ENCODE results near the gene SULF2. TPM values are rescaled to one million over a fixed set of nuclear protein-coding genes. Genes with fewer than 3 reads are reported as not detected.

SULF2 gene
- total and polyA plus RNA-seq, 2 donors (not counting 1 experiment from before 2014, with no cell fraction given): 1.2 to 1.7 TPM

DNA sequence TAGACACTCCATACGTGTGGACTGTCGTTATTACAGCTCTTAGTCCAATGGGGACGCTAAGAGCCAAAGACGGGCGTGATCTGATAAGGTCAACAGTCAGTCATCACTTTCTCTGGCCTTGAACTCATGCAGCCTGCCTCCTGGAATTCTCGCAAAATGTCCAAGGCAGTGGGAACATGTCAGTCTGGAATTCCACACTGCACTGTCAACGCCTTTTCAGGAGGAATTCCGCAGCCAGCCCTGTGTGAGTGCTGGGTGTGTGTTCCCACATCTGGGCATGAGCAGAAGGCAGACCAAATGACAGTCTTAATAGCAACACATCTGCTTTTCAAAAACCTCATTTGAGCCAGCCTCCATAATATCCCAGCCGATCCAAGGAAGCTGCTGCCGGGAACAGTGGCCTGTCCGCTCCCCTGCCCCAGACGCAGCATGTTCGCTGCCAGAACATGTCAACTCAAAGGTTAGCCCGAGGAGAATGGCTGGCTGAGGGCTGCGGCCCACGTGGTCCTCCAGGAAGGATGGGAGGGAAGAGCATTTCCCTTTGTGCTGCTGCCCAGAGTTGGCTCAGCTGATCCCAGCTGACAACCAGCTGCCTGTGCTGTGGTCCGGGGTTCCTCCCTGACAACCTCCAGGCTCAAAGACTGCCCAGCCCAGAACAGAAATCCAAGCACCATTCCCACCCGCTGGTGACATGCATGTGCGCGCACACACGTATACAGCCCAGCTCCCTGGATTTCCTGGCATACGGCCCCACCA, 103.1 kb downstream of the SULF2 start:
- Mint-ChIP-seq H3K27me3 (peaks cover 5% of the 10 kb centered on the region), H3K27ac (no peak overlapping the region), H3K4me3 (no peak overlapping the region), H3K9me3 (ENCODE audit: insufficient read depth) (no peaks in the 10 kb centered on the region), H3K4me1 (peaks cover 1% of the 10 kb centered on the region)
- Histone ChIP-seq H3K27ac (ENCODE audit: low read length in 2 of 2) (no peak overlapping the region), H4K20me1 (ENCODE audit: control insufficient read depth, insufficient read depth, low read length, poor library complexity, severe bottlenecking) (no peaks in the 10 kb centered on the region), H3K79me2 (ENCODE audit: control insufficient read depth, insufficient read depth, low read length) (no peaks in the 10 kb centered on the region), H3K9me3 (ENCODE audit: control extremely low read depth in 1 of 3, control insufficient read depth in 2 of 3, insufficient read depth in 1 of 3, low read length in 2 of 3) (peaks cover 0 to 8% (median 0%) of the 10 kb centered on the region in 3 donors), H3K9ac (ENCODE audit: low read length) (no peak overlapping the region), H3K4me1 (ENCODE audit: control insufficient read depth in 2 of 2, insufficient read depth in 2 of 2, low read length in 2 of 2) (no peaks in the 10 kb centered on the region), H3K27me3 (replicated peaks in 1 of 4; ENCODE audit: control extremely low read depth in 1 of 4, control insufficient read depth in 3 of 4, insufficient read depth in 4 of 4, low read length in 3 of 4) (no peaks in the 10 kb centered on the region), H2AFZ (ENCODE audit: insufficient read depth, low read depth, low read length, poor library complexity, severe bottlenecking) (no peak overlapping the region), H3K4me2 (replicated peaks; ENCODE audit: low read depth, low read length, poor library complexity, severe bottlenecking) (no peak overlapping the region), H3K4me3 (ENCODE audit: control extremely low read depth in 1 of 5, extremely low read depth in 1 of 5, insufficient read depth in 1 of 5, low read depth in 2 of 5, low read length in 4 of 5) (no peak overlapping the region), H3K36me3 (replicated peaks in 1 of 2; ENCODE audit: control extremely low read depth in 1 of 2, control insufficient read depth in 1 of 2, extremely low read depth in 1 of 2, insufficient read depth in 2 of 2, low read length in 1 of 2) (no peaks in the 10 kb centered on the region)
- ATAC-seq (ENCODE audit: low read depth) (no peak), DNase-seq (no peak)
- TF ChIP-seq, protein P1, sequence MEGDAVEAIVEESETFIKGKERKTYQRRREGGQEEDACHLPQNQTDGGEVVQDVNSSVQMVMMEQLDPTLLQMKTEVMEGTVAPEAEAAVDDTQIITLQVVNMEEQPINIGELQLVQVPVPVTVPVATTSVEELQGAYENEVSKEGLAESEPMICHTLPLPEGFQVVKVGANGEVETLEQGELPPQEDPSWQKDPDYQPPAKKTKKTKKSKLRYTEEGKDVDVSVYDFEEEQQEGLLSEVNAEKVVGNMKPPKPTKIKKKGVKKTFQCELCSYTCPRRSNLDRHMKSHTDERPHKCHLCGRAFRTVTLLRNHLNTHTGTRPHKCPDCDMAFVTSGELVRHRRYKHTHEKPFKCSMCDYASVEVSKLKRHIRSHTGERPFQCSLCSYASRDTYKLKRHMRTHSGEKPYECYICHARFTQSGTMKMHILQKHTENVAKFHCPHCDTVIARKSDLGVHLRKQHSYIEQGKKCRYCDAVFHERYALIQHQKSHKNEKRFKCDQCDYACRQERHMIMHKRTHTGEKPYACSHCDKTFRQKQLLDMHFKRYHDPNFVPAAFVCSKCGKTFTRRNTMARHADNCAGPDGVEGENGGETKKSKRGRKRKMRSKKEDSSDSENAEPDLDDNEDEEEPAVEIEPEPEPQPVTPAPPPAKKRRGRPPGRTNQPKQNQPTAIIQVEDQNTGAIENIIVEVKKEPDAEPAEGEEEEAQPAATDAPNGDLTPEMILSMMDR (IDR thresholded peaks at IDR 0.05): no peak
- TF ChIP-seq EZH2 (IDR thresholded peaks at IDR 0.05; ENCODE audit: borderline replicate concordance, insufficient read depth, low read depth, low read length, poor library complexity, severe bottlenecking): no peak
- ChIA-PET CTCF (interaction anchor here (12.8 kb wide), 1 partner anchor 940 kb away, joined by 299 read pairs; no protein-coding TSS in a partner anchor), POLR2A (no interaction called here)
- WGBS (ENCODE audit: insufficient coverage): 90% methylated on average over 20 of the region's 22 CpGs
- intact Hi-C loops (cut with micrococcal nuclease): no loop called here

DNA sequence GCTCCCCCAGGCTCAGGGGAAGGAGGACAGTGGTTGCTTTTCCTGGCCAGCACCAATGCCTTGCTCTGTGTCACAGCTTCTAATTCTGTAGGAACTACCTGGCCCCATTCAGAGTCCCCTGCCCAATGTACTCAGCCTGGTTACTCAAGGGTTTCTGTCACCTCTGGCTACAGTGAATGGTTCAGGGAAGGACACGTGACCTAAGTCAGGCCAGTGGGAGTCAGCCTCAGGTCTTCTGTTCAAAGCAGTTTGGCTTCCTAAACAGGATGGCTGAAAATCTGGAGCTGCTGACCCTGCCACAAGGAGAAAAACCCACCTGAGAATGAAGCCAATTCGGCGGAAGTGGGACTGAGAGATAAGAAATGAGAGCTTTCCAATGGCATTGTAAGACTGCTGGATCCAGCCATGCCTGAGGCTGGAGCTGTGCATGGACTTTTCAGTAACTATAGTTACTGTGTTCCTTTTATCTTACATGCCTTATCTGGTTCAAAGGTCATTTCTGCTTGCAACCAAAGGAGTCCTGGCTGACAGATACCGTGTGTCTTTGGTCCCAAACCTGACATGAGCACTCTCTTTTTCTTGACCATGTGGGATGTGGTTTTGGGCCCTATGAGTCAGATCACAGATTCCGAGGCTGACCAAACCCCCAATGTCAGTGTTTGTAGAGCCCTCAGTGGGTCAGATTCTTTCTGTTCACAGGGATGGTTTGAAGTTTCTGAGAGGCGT, 104.3 kb downstream of the SULF2 start:
- peaks cover 1% of the 10 kb centered on the region for H3K4me1 Mint-ChIP-seq
- Histone ChIP-seq H3K27ac (ENCODE audit: low read length in 2 of 2) (no peak overlapping the region), H3K9me3 (ENCODE audit: control extremely low read depth in 1 of 3, control insufficient read depth in 2 of 3, insufficient read depth in 1 of 3, low read length in 2 of 3) (peaks cover 0 to 3% (median 0%) of the 10 kb centered on the region in 3 donors), H3K4me1 (ENCODE audit: control insufficient read depth in 2 of 2, insufficient read depth in 2 of 2, low read length in 2 of 2) (no peaks in the 10 kb centered on the region), H3K9ac (ENCODE audit: low read length) (no peak overlapping the region), H3K79me2 (ENCODE audit: control insufficient read depth, insufficient read depth, low read length) (no peaks in the 10 kb centered on the region), H2AFZ (ENCODE audit: insufficient read depth, low read depth, low read length, poor library complexity, severe bottlenecking) (no peak overlapping the region), H3K4me2 (replicated peaks; ENCODE audit: low read depth, low read length, poor library complexity, severe bottlenecking) (no peak overlapping the region), H3K4me3 (ENCODE audit: control extremely low read depth in 1 of 5, extremely low read depth in 1 of 5, insufficient read depth in 1 of 5, low read depth in 2 of 5, low read length in 4 of 5) (no peak overlapping the region), H3K36me3 (replicated peaks in 1 of 2; ENCODE audit: control extremely low read depth in 1 of 2, control insufficient read depth in 1 of 2, extremely low read depth in 1 of 2, insufficient read depth in 2 of 2, low read length in 1 of 2) (no peaks in the 10 kb centered on the region), H3K27me3 (replicated peaks in 1 of 4; ENCODE audit: control extremely low read depth in 1 of 4, control insufficient read depth in 3 of 4, insufficient read depth in 4 of 4, low read length in 3 of 4) (no peaks in the 10 kb centered on the region), H4K20me1 (ENCODE audit: control insufficient read depth, insufficient read depth, low read length, poor library complexity, severe bottlenecking) (no peaks in the 10 kb centered on the region)
- intact Hi-C loops (cut with micrococcal nuclease): no loop called here
- 89% methylated on average over 3 of the region's 6 CpGs for WGBS (ENCODE audit: insufficient coverage)
- DNase-seq (no peak), ATAC-seq (ENCODE audit: low read depth) (no peak)
- H3K9me3 Mint-ChIP-seq (ENCODE audit: insufficient read depth): no peaks in the 10 kb centered on the region
- CTCF ChIA-PET: interaction anchor here (0.6 to 12.8 kb wide), 5 partner anchors 18 to 941 kb away, joined by 3 to 299 read pairs (median 4); no protein-coding TSS in a partner anchor
- no peak overlapping the region for H3K4me3 Mint-ChIP-seq
- H3K27ac Mint-ChIP-seq: no peak overlapping the region
- peaks cover 5% of the 10 kb centered on the region for H3K27me3 Mint-ChIP-seq
- TF ChIP-seq EZH2 (IDR thresholded peaks at IDR 0.05; ENCODE audit: borderline replicate concordance, insufficient read depth, low read depth, low read length, poor library complexity, severe bottlenecking): no peak
- TF ChIP-seq, protein P1 (IDR thresholded peaks at IDR 0.05): no peak
- POLR2A ChIA-PET: no interaction called here
